HepG2 (cell line): ENCODE results near the gene ZNF786. TPM values are rescaled to one million over a fixed set of nuclear protein-coding genes. Genes with fewer than 3 reads are reported as not detected.

ENCODE experiments used
- EED ChIP-seq: sonication (generic); formaldehyde crosslinking; IDR thresholded peaks from 2 replicates; pipeline ENCODE4 v1.5.0; 2020; ENCODE audit warnings: mild to moderate bottlenecking, missing genetic modification reagents
- FOSL2 ChIP-seq: sonication (generic); formaldehyde crosslinking; IDR thresholded peaks from 2 replicates; pipeline ENCODE4 v1.4.0; 2020; ENCODE audit warnings: missing genetic modification reagents
- HNF4G ChIP-seq, 2 experiments: sonication (generic) in 1 of 2; formaldehyde crosslinking in 1 of 2; IDR thresholded peaks; 2 replicates each; pipeline versions ENCODE4 v1.4.0 to v1.6.1; 2011 to 2020; ENCODE audit warnings: borderline replicate concordance in 2 of 2, low read depth in 2 of 2, mild to moderate bottlenecking in 2 of 2, low read length in 1 of 2, missing genetic modification reagents in 1 of 2, moderate library complexity in 1 of 2
- IKZF1 ChIP-seq: fragments of 450-650 bp; IDR thresholded peaks from 2 replicates; pipeline ENCODE4 v1.7.1; 2016
- JDP2 ChIP-seq: sonication (generic); formaldehyde crosslinking; IDR thresholded peaks from 2 replicates; pipeline ENCODE4 v1.8.1; 2022; ENCODE audit warnings: missing genetic modification reagents, borderline replicate concordance
- MXD1 ChIP-seq: sonication (generic); formaldehyde crosslinking; IDR thresholded peaks from 2 replicates; pipeline ENCODE4 v1.4.0; 2020; ENCODE audit warnings: mild to moderate bottlenecking, missing genetic modification reagents
- NBN ChIP-seq: fragments of 450-650 bp; conservative IDR thresholded peaks from 2 replicates; pipeline ENCODE4 v1.6.1; 2017
- PITX1 ChIP-seq: sonication (generic); formaldehyde crosslinking; IDR thresholded peaks from 2 replicates; pipeline ENCODE4 v1.5.1; 2020; ENCODE audit warnings: mild to moderate bottlenecking, missing genetic modification reagents
- PPARG ChIP-seq: conservative IDR thresholded peaks from 2 replicates; pipeline ENCODE4 v1.6.1; 2016; ENCODE audit warnings: missing biosample characterization, missing genetic modification reagents
- RBM22 ChIP-seq: fragments of 200-400 bp; formaldehyde crosslinking; optimal IDR thresholded peaks from 2 replicates; pipeline ENCODE3; 2017; ENCODE audit warnings: mild to moderate bottlenecking, low read length, moderate library complexity
- REL ChIP-seq: sonication (generic); formaldehyde crosslinking; conservative IDR thresholded peaks from 2 replicates; pipeline ENCODE4 v1.8.0; 2022; ENCODE audit warnings: mild to moderate bottlenecking, missing genetic modification reagents, moderate library complexity
- THAP11 ChIP-seq: IDR thresholded peaks from 2 replicates; pipeline ENCODE4 v1.6.1; 2016; ENCODE audit warnings: missing biosample characterization, missing genetic modification reagents
- THRA ChIP-seq: sonication (generic); formaldehyde crosslinking; IDR thresholded peaks from 2 replicates; pipeline ENCODE4 v1.4.0; 2020; ENCODE audit warnings: missing genetic modification reagents, borderline replicate concordance
- TIGD3 ChIP-seq: sonication (generic); formaldehyde crosslinking; IDR thresholded peaks from 2 replicates; pipeline ENCODE4 v1.5.1; 2020; ENCODE audit warnings: mild to moderate bottlenecking, missing genetic modification reagents, borderline replicate concordance
- ZBTB7A ChIP-seq: sonication (generic); formaldehyde crosslinking; IDR thresholded peaks from 2 replicates; pipeline ENCODE4 v1.8.0; 2022; ENCODE audit warnings: mild to moderate bottlenecking, missing genetic modification reagents
- ZFP1 ChIP-seq: IDR thresholded peaks from 2 replicates; pipeline ENCODE4 v1.6.1; 2016
- ZFP36L2 ChIP-seq: sonication (generic); formaldehyde crosslinking; IDR thresholded peaks from 2 replicates; pipeline ENCODE4 v1.4.0; 2020; ENCODE audit warnings: missing genetic modification reagents
- ZNF10 ChIP-seq: sonication (generic); formaldehyde crosslinking; IDR thresholded peaks from 2 replicates; pipeline ENCODE4 v1.4.0; 2020; ENCODE audit warnings: mild to moderate bottlenecking, low read depth, missing genetic modification reagents, borderline replicate concordance
- ZNF101 ChIP-seq: sonication (generic); formaldehyde crosslinking; IDR thresholded peaks from 2 replicates; pipeline ENCODE4 v1.4.0; 2020; ENCODE audit warnings: mild to moderate bottlenecking, low read depth, missing genetic modification reagents, borderline replicate concordance
- ZNF235 ChIP-seq: sonication (generic); formaldehyde crosslinking; IDR thresholded peaks from 2 replicates; pipeline ENCODE4 v1.8.1; 2023; ENCODE audit warnings: mild to moderate bottlenecking, missing genetic modification reagents, borderline replicate concordance
- ZNF350 ChIP-seq: sonication (generic); formaldehyde crosslinking; IDR thresholded peaks from 2 replicates; pipeline ENCODE4 v1.4.0; 2020; ENCODE audit warnings: mild to moderate bottlenecking, low read depth, missing genetic modification reagents, borderline replicate concordance
- ZNF451 ChIP-seq: sonication (generic); formaldehyde crosslinking; IDR thresholded peaks from 2 replicates; pipeline ENCODE4 v1.5.0; 2020; ENCODE audit warnings: mild to moderate bottlenecking, missing genetic modification reagents
- ZSCAN21 ChIP-seq: sonication (generic); formaldehyde crosslinking; IDR thresholded peaks from 2 replicates; pipeline ENCODE4 v1.8.0; 2022; ENCODE audit warnings: mild to moderate bottlenecking, missing genetic modification reagents, moderate library complexity, borderline replicate concordance
- polyA plus RNA-seq, 8 experiments: library from polyadenylated mRNA; depleted of rRNA in 3 of 8; stranded (reverse) in 7 of 8; unstranded in 1 of 8; fragments of >200 nt; fragmentation: Illumina TruSeq in 4 of 8; extraction: Trizol in 4 of 8; gene quantifications; 2 replicates each; pipeline versions ENCODE4 v1.2.1 to v1.2.3, GENCODE V29; 2011 to 2016; ENCODE audit warnings: low read depth in 4 of 8, missing spikeins in 1 of 8, mixed read lengths in 1 of 8; ENCODE audit not compliant: insufficient read depth in 1 of 8
- total RNA-seq, 5 experiments: library from RNA; depleted of rRNA; stranded (reverse); fragments of >200 nt; fragmentation: Illumina TruSeq; extraction: Trizol; gene quantifications; 2 replicates each; pipeline ENCODE4 v1.2.3, GENCODE V29; 2016; ENCODE audit warnings: low read depth in 1 of 5
- TF ChIP-seq, protein P1 (sequence below): sonication (generic); formaldehyde crosslinking; IDR thresholded peaks from 2 replicates; pipeline ENCODE4 v1.8.0; 2022; ENCODE audit warnings: missing genetic modification reagents, mild to moderate bottlenecking, moderate library complexity, borderline replicate concordance

The ZNF786 gene
- total and polyA plus RNA-seq, 2 of the 13 experiments (the other 11 are each of a cell fraction or from before 2014, with no cell fraction given): 2.0 to 4.0 TPM

DNA sequence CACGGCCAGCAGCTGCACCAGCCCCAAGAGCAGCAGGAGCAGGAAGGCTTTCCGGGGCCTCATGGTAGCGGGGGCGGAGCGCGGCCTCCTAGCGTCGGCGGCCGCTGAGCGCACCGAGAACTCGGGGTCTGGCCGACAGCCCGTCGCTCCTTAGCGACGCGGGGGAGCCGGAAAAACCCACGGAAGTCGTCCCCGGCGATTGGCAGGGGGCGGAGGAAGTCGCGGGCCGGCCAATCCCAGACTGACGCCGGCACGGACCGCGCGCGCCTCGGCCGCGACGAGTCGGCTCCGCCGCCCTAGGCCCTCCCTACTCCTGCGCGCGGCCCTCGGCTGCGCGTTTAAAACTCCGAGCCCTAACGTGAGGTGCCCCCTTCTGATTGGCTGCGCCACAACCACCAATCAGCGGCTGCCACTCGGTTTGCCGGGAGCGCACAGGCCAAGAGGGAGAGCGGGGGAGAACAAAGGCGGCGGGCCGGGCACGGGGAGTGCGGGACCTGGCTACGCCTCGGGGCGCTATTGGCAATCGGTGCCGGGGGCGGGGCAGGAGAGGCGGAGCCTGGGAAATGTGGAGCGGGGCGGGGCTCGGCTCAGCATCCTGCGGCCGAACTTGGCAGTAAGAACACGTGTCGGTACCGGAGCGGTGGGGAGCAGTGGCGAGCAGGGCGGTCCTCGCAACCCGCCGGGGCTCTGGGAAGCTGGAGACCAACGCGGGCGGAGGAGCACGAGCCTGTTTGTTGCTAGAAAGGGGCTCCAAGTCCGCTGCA is 62.0 kb downstream of the ZNF786 start, which contains the start of gene PDIA4 (continued):
- TF ChIP-seq TIGD3 (CRISPR knock-in tag) (no peak; the same call in 1 of the 2 replicates), FOSL2 (CRISPR knock-in tag) (0 out of 2 replicates have a peak, but pooled peaks have one; percentile 15), NBN (no peak), IKZF1 (no peak), ZFP36L2 (CRISPR knock-in tag) (no peak), ZSCAN21 (peak; percentile 91), ZFP1 (no peak), REL (CRISPR knock-in tag) (peak; percentile 92), EED (CRISPR knock-in tag) (peak; percentile 82; the same call in 1 of the 2 replicates), ZNF350 (CRISPR knock-in tag) (peak; percentile 73; the same call in 1 of the 2 replicates), ZNF235 (peak; percentile 28; the same call in 1 of the 2 replicates), ZNF10 (CRISPR knock-in tag) (no peak), MXD1 (CRISPR knock-in tag) (peak; percentile 68), RBM22 (no peak), ZNF101 (CRISPR knock-in tag) (no peak), PITX1 (CRISPR knock-in tag) (no peak), THAP11 (CRISPR knock-in tag) (peak; percentile 85), THRA (CRISPR knock-in tag) (peak; percentile 19; the same call in 1 of the 2 replicates), ZNF451 (no peak; the same call in 1 of the 2 replicates), JDP2 (CRISPR knock-in tag) (no peak), PPARG (CRISPR knock-in tag) (no peak), HNF4G (IDR thresholded peaks at IDR 0.05; ENCODE audit: borderline replicate concordance, low read depth, low read length) (no peak), HNF4G (CRISPR knock-in tag; IDR thresholded peaks at IDR 0.05; ENCODE audit: borderline replicate concordance, low read depth) (no peak), ZBTB7A (CRISPR knock-in tag) (no peak)
- TF ChIP-seq, protein P1, sequence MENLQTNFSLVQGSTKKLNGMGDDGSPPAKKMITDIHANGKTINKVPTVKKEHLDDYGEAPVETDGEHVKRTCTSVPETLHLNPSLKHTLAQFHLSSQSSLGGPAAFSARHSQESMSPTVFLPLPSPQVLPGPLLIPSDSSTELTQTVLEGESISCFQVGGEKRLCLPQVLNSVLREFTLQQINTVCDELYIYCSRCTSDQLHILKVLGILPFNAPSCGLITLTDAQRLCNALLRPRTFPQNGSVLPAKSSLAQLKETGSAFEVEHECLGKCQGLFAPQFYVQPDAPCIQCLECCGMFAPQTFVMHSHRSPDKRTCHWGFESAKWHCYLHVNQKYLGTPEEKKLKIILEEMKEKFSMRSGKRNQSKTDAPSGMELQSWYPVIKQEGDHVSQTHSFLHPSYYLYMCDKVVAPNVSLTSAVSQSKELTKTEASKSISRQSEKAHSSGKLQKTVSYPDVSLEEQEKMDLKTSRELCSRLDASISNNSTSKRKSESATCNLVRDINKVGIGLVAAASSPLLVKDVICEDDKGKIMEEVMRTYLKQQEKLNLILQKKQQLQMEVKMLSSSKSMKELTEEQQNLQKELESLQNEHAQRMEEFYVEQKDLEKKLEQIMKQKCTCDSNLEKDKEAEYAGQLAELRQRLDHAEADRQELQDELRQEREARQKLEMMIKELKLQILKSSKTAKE (CRISPR knock-in tag): 0 out of 2 replicates have a peak, but pooled peaks have one; percentile 24
